Measurements from ENCODE around the gene COMMD6.
A peak's percentile ranks its signal among the peaks of the same experiment; 100 is the strongest.

The COMMD6 gene

DNA sequence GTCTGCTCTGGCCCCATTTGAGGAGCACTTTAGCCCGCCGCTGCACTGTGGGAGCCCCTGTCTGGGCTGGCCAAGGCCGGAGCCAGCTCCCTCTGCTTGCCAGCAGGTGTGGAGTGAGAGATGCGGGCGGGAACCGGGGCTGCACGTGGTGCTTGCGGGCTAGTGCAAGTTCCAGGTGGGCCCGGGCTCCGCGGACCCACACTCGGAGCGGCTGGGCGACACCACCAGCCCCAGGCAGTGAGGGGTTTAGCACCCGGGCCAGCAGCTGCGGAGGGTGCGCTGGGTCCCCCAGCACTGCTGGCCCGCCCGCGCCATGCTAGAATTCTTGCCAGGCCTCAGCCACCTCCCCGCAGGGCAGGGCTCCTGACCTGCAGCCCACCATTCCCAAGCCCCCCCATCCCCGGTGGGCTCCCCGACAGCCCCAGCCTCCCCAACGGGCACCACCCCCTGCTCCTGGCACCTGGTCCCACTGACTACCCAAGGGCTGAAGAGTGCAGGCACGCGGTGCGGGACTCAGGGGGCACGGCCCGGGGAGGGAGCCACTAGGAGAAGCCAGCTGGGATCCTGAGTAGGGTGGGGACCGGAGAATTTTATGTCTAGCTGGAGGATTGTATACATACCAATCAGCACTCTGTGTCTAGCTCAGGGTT is 19.1 kb downstream of the COMMD6 start:
- no peak for TF ChIP-seq EZH2phosphoT487 (IDR thresholded peaks at IDR 0.05; ENCODE audit: borderline replicate concordance)
- TF ChIP-seq, protein P1, sequence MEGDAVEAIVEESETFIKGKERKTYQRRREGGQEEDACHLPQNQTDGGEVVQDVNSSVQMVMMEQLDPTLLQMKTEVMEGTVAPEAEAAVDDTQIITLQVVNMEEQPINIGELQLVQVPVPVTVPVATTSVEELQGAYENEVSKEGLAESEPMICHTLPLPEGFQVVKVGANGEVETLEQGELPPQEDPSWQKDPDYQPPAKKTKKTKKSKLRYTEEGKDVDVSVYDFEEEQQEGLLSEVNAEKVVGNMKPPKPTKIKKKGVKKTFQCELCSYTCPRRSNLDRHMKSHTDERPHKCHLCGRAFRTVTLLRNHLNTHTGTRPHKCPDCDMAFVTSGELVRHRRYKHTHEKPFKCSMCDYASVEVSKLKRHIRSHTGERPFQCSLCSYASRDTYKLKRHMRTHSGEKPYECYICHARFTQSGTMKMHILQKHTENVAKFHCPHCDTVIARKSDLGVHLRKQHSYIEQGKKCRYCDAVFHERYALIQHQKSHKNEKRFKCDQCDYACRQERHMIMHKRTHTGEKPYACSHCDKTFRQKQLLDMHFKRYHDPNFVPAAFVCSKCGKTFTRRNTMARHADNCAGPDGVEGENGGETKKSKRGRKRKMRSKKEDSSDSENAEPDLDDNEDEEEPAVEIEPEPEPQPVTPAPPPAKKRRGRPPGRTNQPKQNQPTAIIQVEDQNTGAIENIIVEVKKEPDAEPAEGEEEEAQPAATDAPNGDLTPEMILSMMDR (conservative IDR thresholded peaks at IDR 0.05; ENCODE audit: low read length), result no peak

DNA sequence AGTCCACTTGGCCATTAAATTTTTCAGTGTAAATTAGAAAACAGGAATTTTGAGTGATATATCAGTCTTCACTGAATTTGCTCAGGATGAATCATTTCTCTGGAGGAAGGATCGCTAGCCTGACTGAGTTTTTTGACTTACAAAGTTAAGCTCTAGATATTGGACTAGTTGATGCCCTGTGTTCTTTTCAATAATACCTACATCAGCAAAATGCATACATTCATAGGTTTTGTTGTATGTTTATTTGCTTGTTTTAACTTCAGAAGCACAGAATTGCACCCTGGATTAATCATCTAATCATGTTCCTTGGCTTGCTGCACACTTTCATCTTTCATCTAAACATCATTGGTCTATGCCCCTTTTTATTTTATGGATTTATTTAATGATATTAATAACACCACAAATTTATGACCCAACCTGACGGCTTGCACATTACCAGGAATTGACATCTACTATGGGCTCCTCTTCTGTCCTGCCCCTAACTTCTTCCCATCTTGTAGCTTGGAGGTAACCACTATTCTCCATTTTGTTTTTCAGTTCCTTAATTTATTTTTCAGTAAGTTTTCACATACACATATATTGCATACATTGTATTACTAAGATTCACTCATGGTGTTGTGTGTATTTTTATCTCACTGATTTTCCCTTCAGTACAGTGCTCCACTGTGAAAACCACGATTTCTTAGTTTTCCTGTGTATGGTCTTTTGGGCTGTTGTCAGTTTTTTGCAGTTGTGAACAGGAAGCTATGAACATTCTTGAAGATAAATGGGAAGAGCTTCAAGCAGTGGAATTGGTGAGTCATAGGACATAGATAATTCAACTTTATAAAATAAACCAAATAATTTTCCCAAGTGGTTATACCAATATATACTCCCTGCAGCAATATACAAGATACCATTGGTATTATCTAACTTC is 23.3 kb downstream of the COMMD6 start:
- Histone ChIP-seq H3K79me2 (ENCODE audit: insufficient read depth, low read length) (no peaks in the 10 kb centered on the region), H3K9me2 (replicated peaks; ENCODE audit: low read depth, low read length) (no peaks in the 10 kb centered on the region), H3K4me1 (ENCODE audit: insufficient read depth, low read length, poor library complexity, severe bottlenecking) (peaks cover 47% of the 10 kb centered on the region)

More for the DNA sequence above, 19.1 kb downstream of the COMMD6 start:
- no peaks in the 10 kb centered on the region for H4K20me1 ChIP-seq (ENCODE audit: insufficient read depth, low read length, poor library complexity, severe bottlenecking)
- no peaks in the 10 kb centered on the region for H3K27me3 ChIP-seq (ENCODE audit: insufficient read depth, low read length, poor library complexity, severe bottlenecking)
- no peaks in the 10 kb centered on the region for H3K79me2 ChIP-seq (ENCODE audit: insufficient read depth, low read length)
- peaks cover 8% of the 10 kb centered on the region; the same call in 1 of the 2 replicates for H3F3A ChIP-seq (ENCODE audit: low read depth)
- no peak overlapping the region for H3K4me3 ChIP-seq (ENCODE audit: low read length, poor library complexity, severe bottlenecking)
- no peaks in the 10 kb centered on the region for H3K9me2 ChIP-seq (replicated peaks; ENCODE audit: low read depth, low read length)
- H3K4me2 ChIP-seq (ENCODE audit: low read depth, low read length, poor library complexity, severe bottlenecking), result no peak overlapping the region
- H2AFZ ChIP-seq (ENCODE audit: low read length), result no peak overlapping the region
- no peak overlapping the region for H3K9ac ChIP-seq (ENCODE audit: low read depth, low read length, poor library complexity, severe bottlenecking)
- H3K4me1 ChIP-seq (ENCODE audit: insufficient read depth, low read length, poor library complexity, severe bottlenecking), result peaks cover 18% of the 10 kb centered on the region
- H3K36me3 ChIP-seq (ENCODE audit: insufficient read depth, low read length), result peaks cover 6% of the 10 kb centered on the region; the same call in 1 of the 2 replicates
- H3K9me3 ChIP-seq (ENCODE audit: insufficient read depth, low read depth, low read length), result peaks cover 33% of the 10 kb centered on the region

DNA sequence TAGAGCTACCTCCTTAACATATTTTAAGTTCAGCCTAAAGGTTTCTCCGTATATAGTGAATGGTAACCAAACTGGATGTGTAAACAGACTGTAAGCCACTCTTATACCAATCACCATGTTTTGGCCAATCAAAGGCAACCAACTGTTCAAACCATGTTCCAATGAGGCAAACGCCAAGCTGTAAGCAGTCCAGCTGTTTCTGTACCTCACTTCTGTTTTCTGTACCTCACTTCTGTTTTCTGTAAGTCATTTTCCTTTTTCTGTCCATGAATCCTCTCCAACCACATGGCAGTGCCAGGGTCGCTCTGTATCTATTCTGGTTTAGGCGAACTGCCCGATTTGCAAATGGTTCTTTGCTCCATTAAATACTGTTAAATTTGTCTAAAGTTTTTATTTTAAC is 24.4 kb downstream of the COMMD6 start:
- no peaks in the 10 kb centered on the region for H4K20me1 ChIP-seq (ENCODE audit: insufficient read depth, low read length, poor library complexity, severe bottlenecking)
- H3K79me2 ChIP-seq (ENCODE audit: insufficient read depth, low read length), result no peaks in the 10 kb centered on the region
- H3K4me3 ChIP-seq (ENCODE audit: low read length, poor library complexity, severe bottlenecking), result no peak overlapping the region
- H3K9me3 ChIP-seq (ENCODE audit: insufficient read depth, low read depth, low read length), result peaks cover 28% of the 10 kb centered on the region
- no peak overlapping the region for H3K4me2 ChIP-seq (ENCODE audit: low read depth, low read length, poor library complexity, severe bottlenecking)
- TF ChIP-seq, protein P1 (conservative IDR thresholded peaks at IDR 0.05; ENCODE audit: low read length), result no peak
- TF ChIP-seq EZH2phosphoT487 (IDR thresholded peaks at IDR 0.05; ENCODE audit: borderline replicate concordance), result no peak
- no peak overlapping the region for H3K9ac ChIP-seq (ENCODE audit: low read depth, low read length, poor library complexity, severe bottlenecking)
- H3F3A ChIP-seq (ENCODE audit: low read depth), result peaks cover 8% of the 10 kb centered on the region; the same call in 1 of the 2 replicates
- H3K36me3 ChIP-seq (ENCODE audit: insufficient read depth, low read length), result peaks cover 6% of the 10 kb centered on the region; the same call in 1 of the 2 replicates
- no peaks in the 10 kb centered on the region for H3K27me3 ChIP-seq (ENCODE audit: insufficient read depth, low read length, poor library complexity, severe bottlenecking)
- peaks cover 48% of the 10 kb centered on the region for H3K4me1 ChIP-seq (ENCODE audit: insufficient read depth, low read length, poor library complexity, severe bottlenecking)
- H3K9me2 ChIP-seq (replicated peaks; ENCODE audit: low read depth, low read length), result no peaks in the 10 kb centered on the region
- H2AFZ ChIP-seq (ENCODE audit: low read length), result no peak overlapping the region

More for the DNA sequence above, 23.3 kb downstream of the COMMD6 start:
- H3K9me3 ChIP-seq (ENCODE audit: insufficient read depth, low read depth, low read length), result peaks cover 28% of the 10 kb centered on the region
- H3K36me3 ChIP-seq (ENCODE audit: insufficient read depth, low read length), result peaks cover 6% of the 10 kb centered on the region; the same call in 1 of the 2 replicates
- no peak overlapping the region for H2AFZ ChIP-seq (ENCODE audit: low read length)
- H3K4me2 ChIP-seq (ENCODE audit: low read depth, low read length, poor library complexity, severe bottlenecking), result peak overlapping the region; percentile 37
- no peaks in the 10 kb centered on the region for H4K20me1 ChIP-seq (ENCODE audit: insufficient read depth, low read length, poor library complexity, severe bottlenecking)
- peaks cover 8% of the 10 kb centered on the region; the same call in 1 of the 2 replicates for H3F3A ChIP-seq (ENCODE audit: low read depth)
- H3K4me3 ChIP-seq (ENCODE audit: low read length, poor library complexity, severe bottlenecking), result peak overlapping the region; percentile 19
- no peaks in the 10 kb centered on the region for H3K27me3 ChIP-seq (ENCODE audit: insufficient read depth, low read length, poor library complexity, severe bottlenecking)
- no peak for TF ChIP-seq EZH2phosphoT487 (IDR thresholded peaks at IDR 0.05; ENCODE audit: borderline replicate concordance)
- TF ChIP-seq, protein P1 (conservative IDR thresholded peaks at IDR 0.05; ENCODE audit: low read length), result no peak
- no peak overlapping the region for H3K9ac ChIP-seq (ENCODE audit: low read depth, low read length, poor library complexity, severe bottlenecking)

Data from Loucy (cell line).